ENCODE data around the gene ZDHHC12. TPM values are rescaled to one million over a fixed set of nuclear protein-coding genes. Genes with fewer than 3 reads are reported as not detected.
A peak's percentile ranks its signal among the peaks of the same experiment; 100 is the strongest.

The ZDHHC12 gene
- total RNA-seq, 1 donor from 2014 or later: 26.3 TPM

DNA sequence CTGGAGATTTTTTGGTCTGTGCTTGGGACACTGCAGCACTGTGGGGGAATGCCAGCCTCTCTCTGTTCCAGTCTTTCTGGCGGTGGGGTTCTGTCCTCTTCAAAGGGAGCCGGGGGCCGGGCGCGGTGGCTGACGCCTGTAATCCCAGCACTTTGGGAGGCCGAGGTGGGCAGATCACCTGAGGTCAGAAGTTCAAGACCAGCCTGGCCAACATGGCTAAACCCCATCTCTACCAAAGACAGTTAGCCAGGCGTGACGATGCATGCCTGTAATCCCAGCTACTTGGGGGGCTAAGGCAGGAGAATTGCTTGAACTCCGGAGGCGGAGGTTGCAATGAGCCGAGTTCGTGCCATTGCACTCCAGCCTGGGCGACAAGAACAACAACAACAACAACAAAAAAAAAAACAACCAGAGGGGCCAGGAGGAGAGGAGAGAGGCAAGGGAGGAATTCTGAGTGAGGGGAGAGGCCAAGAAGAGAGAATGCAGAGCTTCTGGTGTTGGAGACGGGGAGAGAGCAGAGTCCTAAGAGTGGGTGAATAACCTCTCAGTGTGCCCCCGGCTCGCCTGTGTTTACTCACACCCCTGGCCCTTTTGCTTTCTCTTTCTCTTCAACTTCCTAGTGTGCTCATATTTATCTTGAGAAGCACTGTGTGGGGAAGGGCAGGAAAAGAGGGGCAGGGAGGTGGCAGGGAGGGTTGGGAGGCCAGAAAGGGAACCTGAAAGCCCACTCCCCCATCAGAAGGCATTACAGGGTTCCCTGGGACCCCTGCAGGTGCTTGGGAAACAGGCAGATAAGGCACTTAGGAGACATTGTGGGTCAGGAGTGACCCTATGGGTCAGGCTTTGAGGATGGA lies 38.1 kb downstream of the ZDHHC12 start:
- peak; percentile 53 for DNase-seq (ENCODE audit: low spot score)

DNA sequence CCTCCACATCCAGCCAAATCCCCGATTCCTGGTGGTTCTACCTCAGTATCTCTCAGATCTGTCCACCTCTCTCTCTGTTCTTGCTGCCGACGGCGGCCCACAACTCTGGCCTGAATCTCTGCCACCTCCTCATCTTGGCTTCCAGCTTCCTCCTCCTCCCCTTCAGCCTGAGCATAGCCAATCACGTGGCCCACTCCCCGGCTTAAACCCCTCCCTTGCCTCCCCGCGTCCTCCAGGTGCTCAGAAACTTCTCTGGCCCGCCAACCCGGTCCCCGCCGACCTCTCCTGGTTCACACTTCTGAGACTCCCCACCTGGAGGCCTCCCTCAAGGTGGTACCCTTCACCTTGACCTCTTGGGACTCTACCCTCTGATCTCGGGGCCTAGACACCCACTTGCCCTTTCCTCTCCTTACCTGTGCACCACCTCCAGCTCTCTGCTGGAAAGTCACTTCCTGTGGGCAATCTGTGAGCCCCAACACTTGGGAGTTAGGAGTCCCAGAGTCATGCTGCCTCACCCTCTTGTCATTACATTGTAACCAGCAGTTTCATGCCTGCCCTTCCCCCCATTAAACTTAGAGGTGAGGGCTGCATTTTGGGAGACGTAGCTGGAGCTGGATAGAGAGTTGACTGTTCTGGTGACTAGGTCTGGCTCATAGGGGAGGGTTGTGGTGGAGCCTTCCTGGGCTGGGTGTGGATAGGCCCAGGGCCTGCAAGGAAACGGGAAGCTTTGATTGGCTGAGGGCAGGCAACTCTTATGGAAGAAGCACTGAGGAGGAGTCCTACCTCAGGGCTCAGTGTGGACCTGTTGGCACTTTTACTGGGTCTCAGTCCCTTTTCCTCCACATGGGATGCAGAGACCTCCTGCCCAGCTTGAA lies 39.4 kb downstream of the ZDHHC12 start:
- peak; percentile 92 for DNase-seq (ENCODE audit: low spot score)

DNA sequence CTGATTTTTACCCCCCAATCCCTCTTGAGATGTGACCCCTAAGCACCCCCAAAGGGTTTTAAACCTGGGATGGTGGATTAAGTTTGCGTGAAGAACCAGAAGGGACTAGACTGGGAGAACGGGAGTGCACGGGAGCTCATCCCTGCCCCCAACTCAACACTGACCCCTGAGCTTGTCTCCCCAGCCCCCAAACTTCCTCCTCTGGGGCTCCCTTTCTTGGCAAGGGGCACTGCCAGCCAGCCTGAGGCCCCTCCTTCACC lies 39.9 kb downstream of the ZDHHC12 start:
- DNase-seq (ENCODE audit: low spot score): no peak

DNA sequence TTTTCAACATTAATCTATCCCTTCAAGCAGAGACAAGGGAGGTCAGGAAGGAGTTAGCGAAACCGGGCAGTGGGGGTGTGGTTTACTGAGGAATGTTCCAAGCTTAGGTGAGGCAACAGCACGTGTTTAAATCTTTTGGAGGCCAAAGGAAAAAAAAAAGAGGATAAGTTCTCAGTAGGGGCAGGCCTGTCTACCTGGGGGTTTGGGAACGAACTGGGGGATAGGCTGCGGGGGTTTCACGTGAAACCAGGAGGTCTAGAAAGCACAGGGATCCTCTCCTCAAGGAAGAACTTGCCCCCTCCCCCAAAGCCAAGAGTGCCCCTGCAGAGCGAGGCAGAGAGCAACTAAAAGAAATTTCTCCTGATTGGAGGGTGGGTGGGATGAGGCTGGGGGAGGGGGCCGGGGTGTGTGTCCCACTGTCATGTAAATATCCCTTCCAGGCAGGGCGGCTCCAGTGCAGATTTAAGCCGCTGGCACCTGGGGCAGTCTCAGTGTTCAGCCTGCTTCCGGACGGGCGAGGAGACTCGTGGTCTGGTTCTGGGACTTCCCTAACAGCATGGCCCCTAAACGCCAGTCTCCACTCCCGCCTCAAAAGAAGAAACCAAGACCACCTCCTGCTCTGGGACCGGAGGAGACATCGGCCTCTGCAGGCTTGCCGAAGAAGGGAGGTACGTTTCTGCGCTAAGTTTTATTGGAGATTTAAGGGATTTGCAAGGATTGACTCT lies 40.4 kb downstream of the ZDHHC12 start:
- peak; percentile 82 for DNase-seq (ENCODE audit: low spot score)

DNA sequence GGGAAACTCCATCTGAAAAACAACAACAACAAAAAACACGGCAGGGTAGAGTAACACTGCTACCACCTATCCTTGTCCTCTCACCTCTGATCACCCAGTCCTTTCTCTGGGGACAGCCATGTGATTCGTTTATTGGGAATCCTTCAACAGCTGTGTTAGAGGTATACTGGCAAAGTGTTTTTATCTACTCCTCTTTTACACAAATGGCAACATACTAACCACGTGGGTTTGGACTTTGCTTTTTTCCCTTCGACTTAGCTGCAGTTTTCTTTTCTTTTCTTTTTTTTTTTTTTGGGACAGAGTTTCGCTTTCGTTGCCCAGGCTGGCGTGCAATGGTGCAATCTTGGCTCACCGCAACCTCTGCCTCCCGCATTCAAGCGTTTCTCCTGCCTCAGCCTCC lies 46.1 kb downstream of the ZDHHC12 start:
- no peak for DNase-seq (ENCODE audit: low spot score)

DNA sequence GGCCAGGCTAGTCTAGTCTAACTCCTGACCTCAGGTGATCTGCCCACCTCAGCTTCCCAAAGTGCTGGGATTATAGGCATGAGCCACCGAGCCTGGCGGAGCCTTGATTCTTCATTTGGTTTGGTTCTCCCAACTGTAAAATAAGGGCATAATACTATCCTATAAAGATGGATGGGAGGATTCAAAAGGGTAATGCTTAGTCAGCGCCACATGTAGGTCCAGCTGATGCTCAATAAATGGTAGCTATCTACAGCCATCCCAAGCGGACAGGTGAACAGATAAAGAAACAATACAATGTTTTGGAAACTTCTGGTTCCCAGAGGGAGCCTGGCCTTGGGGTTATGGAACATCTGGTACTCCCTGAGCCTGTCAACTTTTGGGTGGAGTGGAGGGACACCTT lies 48.5 kb downstream of the ZDHHC12 start:
- DNase-seq (ENCODE audit: low spot score): no peak

Other genes starting within 250 kb of the ZDHHC12 start
- 19.8 TPM for gene GLE1, start 219.4 kb downstream of the ZDHHC12 start, total RNA-seq
- gene SPTAN1, start 171.5 kb downstream of the ZDHHC12 start, total RNA-seq: 398 TPM
- gene DYNC2I2, start 67.3 kb downstream of the ZDHHC12 start, total RNA-seq: 36.1 TPM
- gene SET, start 34.9 kb downstream of the ZDHHC12 start, total RNA-seq: 390 TPM
- 11.1 TPM for gene PKN3, start 21.6 kb downstream of the ZDHHC12 start, total RNA-seq
- gene ZER1, start 47.8 kb upstream of the ZDHHC12 start, total RNA-seq: 46.6 TPM
- 33.6 TPM for gene TBC1D13, start 63.1 kb upstream of the ZDHHC12 start, total RNA-seq
- gene ENDOG, start 94.4 kb upstream of the ZDHHC12 start, total RNA-seq: 21.7 TPM
- gene SPOUT1, start 105.7 kb upstream of the ZDHHC12 start, total RNA-seq: 55.7 TPM
- 13.0 TPM for gene KYAT1, start 157.8 kb upstream of the ZDHHC12 start, total RNA-seq
- gene LRRC8A, start 158.0 kb upstream of the ZDHHC12 start, total RNA-seq: 37.1 TPM
- 26.6 TPM for gene PHYHD1, start 196.9 kb upstream of the ZDHHC12 start, total RNA-seq
- 14.2 TPM for gene DOLK, start 223.5 kb upstream of the ZDHHC12 start, total RNA-seq
- 52.1 TPM for gene NUP188, start 223.6 kb upstream of the ZDHHC12 start, total RNA-seq

Measured in ureter (tissue), 1 donor.